ENCODE measurements around the gene ZNF362.
"Not testable (repeated sequence)": the region's sequence is repeated elsewhere in the genome, so short reads cannot be mapped to it uniquely, and the experiment has no call there.

The ZNF362 gene

DNA sequence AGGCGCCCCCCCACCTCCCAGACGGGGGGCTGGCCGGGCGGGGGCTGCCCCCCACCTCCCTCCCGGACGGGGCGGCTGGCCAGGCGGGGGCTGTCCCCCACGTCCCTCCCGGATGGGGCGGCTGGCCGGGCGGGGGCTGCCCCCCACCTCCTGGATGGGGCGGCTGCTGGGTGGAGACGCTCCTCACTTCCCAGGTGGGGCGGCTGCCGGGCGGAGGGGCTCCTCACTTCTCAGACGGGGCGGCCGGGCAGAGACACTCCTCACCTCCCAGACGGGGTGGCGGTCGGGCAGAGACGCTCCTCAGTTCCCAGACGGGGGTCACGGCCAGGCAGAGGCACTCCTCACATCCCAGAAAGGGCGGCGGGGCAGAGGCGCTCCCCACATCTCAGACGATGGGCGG, 53.1 kb downstream of the ZNF362 start:
- not testable (repeated sequence) for H3K9ac ChIP-seq (ENCODE audit: low read length); H3K4me1 ChIP-seq (ENCODE audit: control insufficient read depth, insufficient read depth, low read length); H3K27ac ChIP-seq (ENCODE audit: low read depth, low read length); H3K27me3 ChIP-seq (ENCODE audit: control insufficient read depth, insufficient read depth, low read length); H3K36me3 ChIP-seq (ENCODE audit: control insufficient read depth, insufficient read depth, low read length); H3K4me3 ChIP-seq (ENCODE audit: low read length)

DNA sequence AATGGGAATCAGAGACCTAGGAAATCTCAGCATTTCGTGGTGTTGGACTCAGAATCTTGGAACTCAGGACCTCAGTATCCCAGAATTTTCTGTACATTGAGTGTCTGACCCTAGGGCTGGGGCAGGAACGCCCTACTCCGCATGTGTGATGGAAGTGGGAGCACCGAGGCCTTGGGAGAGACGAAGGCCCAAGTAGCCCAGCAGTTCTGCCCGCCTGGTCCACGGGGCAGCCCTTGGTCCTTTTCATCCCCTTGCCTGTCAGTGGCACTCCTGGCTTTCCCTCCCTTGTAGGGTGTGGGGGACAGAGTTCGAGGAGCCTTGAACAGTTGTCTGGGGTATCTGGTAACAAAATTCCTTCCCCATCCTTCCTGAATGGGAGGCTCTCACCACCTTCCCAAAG, 54.4 kb downstream of the ZNF362 start:
- Histone ChIP-seq H3K36me3 (ENCODE audit: control insufficient read depth, insufficient read depth, low read length) (no peaks in the 10 kb centered on the region), H3K27me3 (ENCODE audit: control insufficient read depth, insufficient read depth, low read length) (no peaks in the 10 kb centered on the region), H3K4me1 (ENCODE audit: control insufficient read depth, insufficient read depth, low read length) (peaks cover 4% of the 10 kb centered on the region), H3K27ac (ENCODE audit: low read depth, low read length) (no peak overlapping the region), H3K4me3 (ENCODE audit: low read length) (no peak overlapping the region), H3K9ac (ENCODE audit: low read length) (no peak overlapping the region)

DNA sequence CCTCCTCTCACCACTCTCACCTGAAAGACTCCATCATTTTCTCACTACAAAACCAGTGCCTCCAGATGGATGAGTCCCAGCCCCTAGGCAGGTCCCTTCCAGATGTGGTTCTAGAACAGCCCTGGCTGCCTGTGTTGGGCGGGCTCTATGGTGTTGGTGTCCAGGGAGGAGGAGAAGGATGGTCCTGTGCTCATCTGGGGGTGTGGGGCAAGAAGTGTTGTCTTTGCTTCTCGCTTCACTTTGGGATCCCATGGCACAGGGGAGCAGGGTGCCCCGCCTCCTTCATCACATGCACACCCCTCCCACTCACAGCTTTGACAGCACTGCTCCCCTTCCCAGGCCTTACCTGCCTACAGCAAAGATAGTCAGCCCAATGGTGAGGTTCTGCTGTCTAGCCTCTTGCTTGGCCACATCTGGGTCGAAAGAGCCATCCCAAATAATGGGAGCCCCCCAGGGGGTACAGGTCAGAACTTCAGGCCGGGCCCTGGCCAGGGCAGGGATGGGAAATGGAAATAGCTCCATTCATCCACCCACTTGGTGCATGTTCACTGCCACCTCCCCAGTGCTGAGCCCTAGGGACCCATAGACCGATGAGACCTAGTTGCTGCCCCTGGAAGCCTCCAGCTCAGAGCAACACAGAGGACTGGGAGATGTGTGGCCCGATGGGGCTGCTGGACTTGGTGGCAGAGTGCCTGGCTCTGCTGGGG, 55.6 kb downstream of the ZNF362 start:
- H3K36me3 ChIP-seq (ENCODE audit: control insufficient read depth, insufficient read depth, low read length) = no peaks in the 10 kb centered on the region
- no peak overlapping the region for H3K4me3 ChIP-seq (ENCODE audit: low read length)
- H3K27ac ChIP-seq (ENCODE audit: low read depth, low read length) = no peak overlapping the region
- H3K9ac ChIP-seq (ENCODE audit: low read length) = no peak overlapping the region
- no peaks in the 10 kb centered on the region for H3K27me3 ChIP-seq (ENCODE audit: control insufficient read depth, insufficient read depth, low read length)
- H3K4me1 ChIP-seq (ENCODE audit: control insufficient read depth, insufficient read depth, low read length) = peaks cover 2% of the 10 kb centered on the region

DNA sequence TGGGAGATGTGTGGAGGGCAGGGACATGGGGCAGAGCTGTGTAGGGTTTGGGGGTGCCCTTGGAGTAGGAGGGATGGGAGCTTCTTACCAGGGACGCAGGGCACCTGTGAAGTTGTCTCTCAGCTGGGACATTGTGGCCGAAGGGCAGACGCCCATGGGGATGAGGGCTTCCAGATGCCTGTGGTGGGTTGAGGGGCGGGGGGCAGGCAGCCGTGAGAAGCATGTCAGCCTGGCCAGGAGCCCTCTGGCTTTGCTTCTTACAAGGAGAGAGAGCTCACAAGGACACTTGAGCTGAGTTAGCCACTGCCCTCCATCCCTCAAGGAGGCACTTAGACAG, 56.1 kb downstream of the ZNF362 start:
- Histone ChIP-seq H3K4me3 (ENCODE audit: low read length) (no peak overlapping the region), H3K36me3 (ENCODE audit: control insufficient read depth, insufficient read depth, low read length) (no peaks in the 10 kb centered on the region), H3K4me1 (ENCODE audit: control insufficient read depth, insufficient read depth, low read length) (no peaks in the 10 kb centered on the region), H3K27me3 (ENCODE audit: control insufficient read depth, insufficient read depth, low read length) (no peaks in the 10 kb centered on the region), H3K27ac (ENCODE audit: low read depth, low read length) (no peak overlapping the region), H3K9ac (ENCODE audit: low read length) (no peak overlapping the region)

DNA sequence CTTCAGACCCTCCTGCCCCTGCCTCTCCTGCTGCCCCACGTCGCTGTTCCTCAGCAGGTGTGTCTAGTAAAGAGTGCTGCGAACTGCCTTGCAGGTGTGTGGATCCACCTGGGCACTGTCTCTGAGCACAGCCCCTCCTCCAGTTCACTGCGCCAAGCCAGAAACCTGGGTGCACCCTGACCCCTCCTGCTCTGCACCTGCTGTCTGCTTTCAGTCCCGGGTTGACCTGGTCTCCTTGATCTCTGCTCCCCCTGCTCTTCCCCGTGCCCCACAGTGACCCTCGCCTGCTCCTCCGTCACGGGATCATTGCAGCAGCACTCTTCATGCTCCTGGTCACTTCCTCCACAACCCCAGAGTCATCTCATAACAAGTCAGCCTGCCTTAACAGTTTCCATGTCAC, 58.1 kb downstream of the ZNF362 start:
- Histone ChIP-seq H3K36me3 (ENCODE audit: control insufficient read depth, insufficient read depth, low read length) (no peaks in the 10 kb centered on the region), H3K4me1 (ENCODE audit: control insufficient read depth, insufficient read depth, low read length) (no peaks in the 10 kb centered on the region), H3K4me3 (ENCODE audit: low read length) (no peak overlapping the region), H3K27ac (ENCODE audit: low read depth, low read length) (no peak overlapping the region), H3K9ac (ENCODE audit: low read length) (no peak overlapping the region), H3K27me3 (ENCODE audit: control insufficient read depth, insufficient read depth, low read length) (no peaks in the 10 kb centered on the region)

DNA sequence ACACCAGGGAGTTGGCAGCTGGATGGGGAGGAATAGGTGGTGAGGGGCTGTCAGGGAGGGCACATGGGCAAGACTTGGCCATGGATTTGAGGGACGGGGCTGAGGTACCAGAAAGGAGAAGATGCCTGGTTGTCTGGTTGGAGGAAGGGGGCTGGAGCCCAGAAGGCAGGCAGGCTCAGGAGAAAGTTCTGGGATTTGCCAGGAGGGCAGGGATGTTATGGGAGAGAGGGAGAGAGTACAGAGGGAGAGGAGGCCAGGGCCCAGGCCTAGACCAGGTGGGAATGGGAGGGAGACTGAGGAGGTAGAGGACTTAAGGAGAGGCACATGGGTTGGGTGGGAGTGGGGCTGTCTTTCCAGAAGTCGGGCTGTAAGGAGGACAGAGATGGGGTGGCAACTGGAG, 60.3 kb downstream of the ZNF362 start:
- H3K36me3 ChIP-seq (ENCODE audit: control insufficient read depth, insufficient read depth, low read length) = no peaks in the 10 kb centered on the region
- no peak overlapping the region for H3K4me3 ChIP-seq (ENCODE audit: low read length)
- no peak overlapping the region for H3K27ac ChIP-seq (ENCODE audit: low read depth, low read length)
- H3K27me3 ChIP-seq (ENCODE audit: control insufficient read depth, insufficient read depth, low read length) = no peaks in the 10 kb centered on the region
- no peaks in the 10 kb centered on the region for H3K4me1 ChIP-seq (ENCODE audit: control insufficient read depth, insufficient read depth, low read length)
- H3K9ac ChIP-seq (ENCODE audit: low read length) = no peak overlapping the region

DNA sequence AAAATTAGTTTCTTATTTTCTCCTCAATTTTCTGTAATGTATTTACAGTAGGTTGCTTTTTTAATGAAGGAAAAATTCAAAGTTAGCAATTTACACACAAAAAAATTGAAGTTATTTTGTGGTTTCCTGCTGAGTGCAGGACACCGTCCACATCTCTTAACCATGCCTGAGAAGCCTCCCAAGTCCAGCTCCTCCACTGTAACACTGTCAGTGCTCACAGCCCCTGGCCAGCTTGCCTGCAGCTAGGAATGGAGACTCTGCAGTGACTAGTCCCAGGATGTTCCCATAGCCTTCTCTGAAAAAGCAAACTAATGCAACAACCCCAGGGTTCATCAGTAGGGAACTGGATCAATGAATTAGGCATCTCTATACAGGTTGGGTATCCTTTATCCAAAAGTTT, 61.1 kb downstream of the ZNF362 start:
- H3K27ac ChIP-seq (ENCODE audit: low read depth, low read length) = no peak overlapping the region
- no peaks in the 10 kb centered on the region for H3K4me1 ChIP-seq (ENCODE audit: control insufficient read depth, insufficient read depth, low read length)
- H3K27me3 ChIP-seq (ENCODE audit: control insufficient read depth, insufficient read depth, low read length) = no peaks in the 10 kb centered on the region
- H3K9ac ChIP-seq (ENCODE audit: low read length) = no peak overlapping the region
- H3K4me3 ChIP-seq (ENCODE audit: low read length) = no peak overlapping the region
- H3K36me3 ChIP-seq (ENCODE audit: control insufficient read depth, insufficient read depth, low read length) = no peaks in the 10 kb centered on the region

DNA sequence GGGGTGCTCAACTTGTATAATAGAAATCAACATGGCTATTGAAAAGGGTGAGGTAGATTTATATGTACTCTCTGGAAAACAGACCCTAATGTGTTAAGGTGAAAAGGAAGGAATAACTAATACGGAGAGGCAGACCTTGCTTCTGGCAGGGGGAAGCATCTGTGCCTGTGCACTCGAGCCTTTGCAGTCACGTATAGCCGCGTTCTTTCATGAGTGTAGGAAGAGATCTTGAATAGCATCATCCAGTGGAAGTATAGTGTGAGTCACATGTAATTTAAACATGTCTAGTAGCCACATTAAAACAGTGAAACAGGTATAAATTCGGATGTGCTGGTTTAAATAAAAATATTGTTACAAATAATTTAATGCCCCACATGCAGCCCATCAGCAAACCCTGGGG, 61.7 kb downstream of the ZNF362 start:
- H3K4me1 ChIP-seq (ENCODE audit: control insufficient read depth, insufficient read depth, low read length) = no peaks in the 10 kb centered on the region
- no peak overlapping the region for H3K9ac ChIP-seq (ENCODE audit: low read length)
- H3K4me3 ChIP-seq (ENCODE audit: low read length) = no peak overlapping the region
- H3K36me3 ChIP-seq (ENCODE audit: control insufficient read depth, insufficient read depth, low read length) = no peaks in the 10 kb centered on the region
- no peaks in the 10 kb centered on the region for H3K27me3 ChIP-seq (ENCODE audit: control insufficient read depth, insufficient read depth, low read length)
- H3K27ac ChIP-seq (ENCODE audit: low read depth, low read length) = no peak overlapping the region

DNA sequence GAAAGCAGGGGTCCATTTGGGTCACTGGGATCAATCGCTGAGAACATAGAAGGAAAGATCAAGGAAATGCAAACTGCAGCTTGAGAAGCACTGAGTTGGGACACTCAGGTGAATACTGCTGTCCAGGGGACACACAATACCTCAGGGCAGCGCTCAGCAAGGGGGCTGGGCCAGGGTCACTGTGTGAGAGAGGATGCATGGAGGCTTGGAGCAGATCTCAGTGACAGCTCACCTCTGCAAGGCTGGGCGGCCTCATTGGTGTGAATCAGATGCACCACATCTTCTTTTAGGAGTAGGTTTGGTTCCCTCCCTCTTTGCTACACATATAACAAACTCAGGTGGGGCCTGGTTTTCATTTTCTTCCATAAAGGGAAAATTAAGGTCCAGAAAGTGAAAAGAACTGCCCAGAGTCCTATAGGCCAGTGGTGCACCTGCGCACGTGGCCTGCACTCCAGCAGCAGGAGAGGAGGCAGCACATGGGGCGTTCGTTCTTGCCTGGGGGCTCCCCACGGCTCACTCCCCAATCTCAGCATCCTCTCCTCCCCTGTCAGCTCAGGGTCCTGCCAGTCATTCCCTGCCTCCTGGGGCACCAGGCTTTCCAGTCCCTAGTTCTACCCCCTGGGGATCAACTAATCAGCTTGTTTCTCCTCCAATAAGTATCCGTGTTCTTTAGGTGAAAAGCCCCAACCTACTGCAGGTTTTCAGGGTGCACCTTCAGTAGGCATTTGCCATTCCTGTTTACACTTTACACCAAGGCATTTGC, 63.1 kb downstream of the ZNF362 start:
- Histone ChIP-seq H3K27ac (ENCODE audit: low read depth, low read length) (no peak overlapping the region), H3K4me1 (ENCODE audit: control insufficient read depth, insufficient read depth, low read length) (no peaks in the 10 kb centered on the region), H3K36me3 (ENCODE audit: control insufficient read depth, insufficient read depth, low read length) (peaks cover 8% of the 10 kb centered on the region), H3K27me3 (ENCODE audit: control insufficient read depth, insufficient read depth, low read length) (no peaks in the 10 kb centered on the region), H3K4me3 (ENCODE audit: low read length) (no peak overlapping the region), H3K9ac (ENCODE audit: low read length) (no peak overlapping the region)

DNA sequence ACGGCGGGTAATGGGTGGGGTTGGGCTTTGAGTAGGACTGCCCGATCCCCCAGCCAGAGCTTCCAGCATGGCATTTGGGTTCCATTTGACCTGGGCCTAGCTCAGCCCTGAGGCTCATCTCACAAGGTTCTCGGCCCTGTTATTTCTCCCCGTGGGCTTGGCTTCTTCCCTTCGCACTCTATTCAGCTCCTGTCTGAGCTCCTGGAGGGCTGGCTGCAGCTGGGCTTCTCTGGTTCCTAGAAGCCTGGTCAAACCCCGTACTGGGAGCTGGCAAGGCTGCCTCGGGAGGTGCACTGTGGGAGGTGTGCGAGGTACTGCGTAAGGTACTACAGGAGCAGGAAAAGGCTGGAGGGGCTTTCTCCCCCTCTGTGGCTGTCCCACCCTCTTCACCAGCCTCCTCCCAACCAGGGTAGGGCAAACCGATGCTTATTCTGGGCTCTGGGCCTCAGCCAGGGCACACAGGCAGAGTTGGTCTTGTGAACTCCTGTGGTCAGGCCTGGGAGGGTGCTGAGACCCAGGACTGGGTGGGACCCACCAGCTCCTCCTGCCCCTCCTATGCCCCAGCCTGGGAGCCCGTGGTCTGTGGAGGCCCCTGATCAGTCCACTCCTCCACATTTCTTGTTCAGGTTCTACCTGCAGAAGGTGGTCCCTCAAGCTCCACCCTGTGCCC, 63.8 kb downstream of the ZNF362 start:
- Histone ChIP-seq H3K36me3 (ENCODE audit: control insufficient read depth, insufficient read depth, low read length) (peaks cover 15% of the 10 kb centered on the region), H3K27ac (ENCODE audit: low read depth, low read length) (no peak overlapping the region), H3K27me3 (ENCODE audit: control insufficient read depth, insufficient read depth, low read length) (no peaks in the 10 kb centered on the region), H3K4me3 (ENCODE audit: low read length) (no peak overlapping the region), H3K4me1 (ENCODE audit: control insufficient read depth, insufficient read depth, low read length) (no peaks in the 10 kb centered on the region), H3K9ac (ENCODE audit: low read length) (no peak overlapping the region)

DNA sequence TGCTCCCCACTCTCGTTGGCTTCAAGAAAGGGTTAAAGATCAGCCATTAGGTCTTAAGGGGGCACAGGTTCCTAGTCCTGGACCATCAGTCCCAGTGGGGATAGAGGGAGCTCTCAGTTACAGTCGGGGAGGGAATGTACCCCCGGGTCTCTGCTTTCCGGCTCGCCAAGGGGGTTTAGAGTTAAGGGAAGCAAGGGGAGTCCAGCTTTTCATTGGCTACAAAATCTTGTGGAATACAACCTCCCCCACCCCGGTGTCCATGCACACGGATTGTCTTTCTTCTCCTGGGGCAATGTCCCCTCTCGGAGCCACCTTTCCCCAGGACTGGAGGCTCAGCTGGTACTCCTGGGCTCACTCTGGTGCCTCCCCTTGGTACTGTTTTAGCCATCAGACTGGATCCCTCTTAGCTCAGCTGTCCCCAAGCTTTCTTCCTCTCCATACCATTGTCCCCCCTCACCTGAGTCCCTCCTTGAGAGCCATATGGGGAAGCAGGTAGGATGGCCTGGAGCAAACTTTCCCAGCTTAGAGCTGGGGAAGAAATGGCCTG, 64.4 kb downstream of the ZNF362 start, which contains the start of gene A3GALT2:
Gene A3GALT2, minus strand, starts transcription at position 480 of the 547 bp plus-strand sequence. Its CDS starts 0 bp downstream, at position 480.
- Histone ChIP-seq H3K27me3 (ENCODE audit: control insufficient read depth, insufficient read depth, low read length) (no peaks in the 10 kb centered on the region), H3K4me1 (ENCODE audit: control insufficient read depth, insufficient read depth, low read length) (no peaks in the 10 kb centered on the region), H3K9ac (ENCODE audit: low read length) (no peak within 1 kb of the TSS), H3K27ac (ENCODE audit: low read depth, low read length) (no peak within 1 kb of the TSS), H3K4me3 (ENCODE audit: low read length) (no peak within 1 kb of the TSS), H3K36me3 (ENCODE audit: control insufficient read depth, insufficient read depth, low read length) (peaks cover 19% of the 10 kb centered on the region)

DNA sequence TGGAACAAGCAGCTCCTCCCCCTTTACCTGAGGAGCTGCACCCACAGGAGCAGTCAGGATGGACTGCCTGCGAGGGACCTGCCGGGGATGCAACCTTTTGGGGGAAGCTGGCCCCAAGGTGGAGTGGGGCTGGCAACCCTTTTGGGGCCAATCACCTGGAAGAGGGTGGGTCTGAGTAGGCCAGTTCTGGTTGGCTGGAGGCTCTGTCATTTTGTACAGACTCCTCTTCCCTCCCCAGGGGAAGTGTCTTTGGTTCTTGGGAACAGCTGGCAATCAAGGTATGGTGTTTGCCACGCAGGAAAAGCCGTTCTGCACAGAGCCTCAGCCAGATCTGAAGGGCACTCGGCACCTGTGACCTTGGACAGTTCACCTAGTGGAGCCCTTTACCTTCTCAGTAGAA, 64.9 kb downstream of the ZNF362 start:
- Histone ChIP-seq H3K27me3 (ENCODE audit: control insufficient read depth, insufficient read depth, low read length) (no peaks in the 10 kb centered on the region), H3K27ac (ENCODE audit: low read depth, low read length) (no peak overlapping the region), H3K9ac (ENCODE audit: low read length) (no peak overlapping the region), H3K4me1 (ENCODE audit: control insufficient read depth, insufficient read depth, low read length) (no peaks in the 10 kb centered on the region), H3K4me3 (ENCODE audit: low read length) (no peak overlapping the region), H3K36me3 (ENCODE audit: control insufficient read depth, insufficient read depth, low read length) (peaks cover 23% of the 10 kb centered on the region)
